ENCODE results near the gene VILL.
A peak's percentile ranks its signal among the peaks of the same experiment; 100 is the strongest.

The VILL gene

DNA sequence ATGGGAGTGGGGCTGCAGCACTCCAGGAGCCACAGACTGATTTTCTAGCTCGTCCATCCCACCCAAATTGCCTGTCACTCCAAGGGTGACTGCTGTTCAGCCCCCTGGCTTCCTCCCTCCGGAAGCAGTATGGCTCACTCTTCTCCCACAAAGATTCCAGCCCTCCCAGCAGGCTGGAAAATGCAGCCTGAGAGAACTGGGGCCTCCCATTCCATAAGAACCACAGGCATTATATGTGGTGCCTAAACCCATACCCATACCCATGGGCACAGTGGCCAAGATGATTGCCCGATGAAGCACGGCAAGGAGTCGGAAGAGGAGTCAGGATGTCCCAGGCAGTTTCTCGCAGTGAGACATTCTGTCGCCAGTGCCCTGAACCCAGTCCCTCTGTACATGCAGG lies 6.0 kb upstream of the VILL start:
- no peak overlapping the region for H3K4me2 ChIP-seq (ENCODE audit: low read length)
- no peak for TF ChIP-seq EZH2phosphoT487 (IDR thresholded peaks at IDR 0.05; ENCODE audit: low read depth)
- TF ChIP-seq, protein P1, sequence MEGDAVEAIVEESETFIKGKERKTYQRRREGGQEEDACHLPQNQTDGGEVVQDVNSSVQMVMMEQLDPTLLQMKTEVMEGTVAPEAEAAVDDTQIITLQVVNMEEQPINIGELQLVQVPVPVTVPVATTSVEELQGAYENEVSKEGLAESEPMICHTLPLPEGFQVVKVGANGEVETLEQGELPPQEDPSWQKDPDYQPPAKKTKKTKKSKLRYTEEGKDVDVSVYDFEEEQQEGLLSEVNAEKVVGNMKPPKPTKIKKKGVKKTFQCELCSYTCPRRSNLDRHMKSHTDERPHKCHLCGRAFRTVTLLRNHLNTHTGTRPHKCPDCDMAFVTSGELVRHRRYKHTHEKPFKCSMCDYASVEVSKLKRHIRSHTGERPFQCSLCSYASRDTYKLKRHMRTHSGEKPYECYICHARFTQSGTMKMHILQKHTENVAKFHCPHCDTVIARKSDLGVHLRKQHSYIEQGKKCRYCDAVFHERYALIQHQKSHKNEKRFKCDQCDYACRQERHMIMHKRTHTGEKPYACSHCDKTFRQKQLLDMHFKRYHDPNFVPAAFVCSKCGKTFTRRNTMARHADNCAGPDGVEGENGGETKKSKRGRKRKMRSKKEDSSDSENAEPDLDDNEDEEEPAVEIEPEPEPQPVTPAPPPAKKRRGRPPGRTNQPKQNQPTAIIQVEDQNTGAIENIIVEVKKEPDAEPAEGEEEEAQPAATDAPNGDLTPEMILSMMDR (IDR thresholded peaks at IDR 0.05; ENCODE audit: low read depth, low read length) = no peak

DNA sequence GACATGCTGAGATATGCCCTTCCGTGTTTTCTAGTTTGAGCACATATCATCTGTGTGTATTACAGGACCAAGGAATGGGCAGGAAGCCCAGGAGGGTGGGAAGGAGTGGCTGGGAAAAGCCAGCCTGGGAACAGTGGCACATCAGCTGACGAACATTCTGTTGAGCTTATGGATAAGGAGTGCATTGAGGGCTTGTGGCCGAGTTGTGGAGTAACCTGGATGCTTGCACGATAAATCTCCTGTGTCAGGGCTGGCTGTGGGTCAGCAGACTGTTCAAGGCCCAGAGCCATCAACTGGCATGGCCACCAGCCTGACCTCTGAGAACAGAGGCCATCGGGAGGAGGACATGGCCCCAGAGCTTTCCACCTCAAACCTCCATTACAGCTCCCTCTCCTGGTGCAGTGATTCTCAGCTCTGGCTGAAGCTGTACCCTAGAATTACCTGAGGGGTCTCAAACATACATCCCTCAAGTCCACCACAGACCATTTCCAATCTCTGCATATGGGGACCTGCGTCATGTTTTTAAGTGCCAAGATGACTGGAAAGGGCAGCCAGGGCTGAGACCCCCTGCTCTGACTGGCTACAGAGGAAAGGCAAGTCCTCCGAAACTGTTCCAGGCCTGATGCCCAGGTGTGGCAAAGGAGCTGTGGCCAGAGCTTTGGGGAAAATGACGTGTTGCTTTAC lies 4.8 kb upstream of the VILL start:
- no peak overlapping the region for H3K9ac ChIP-seq (ENCODE audit: low read length)
- H3K27ac ChIP-seq (ENCODE audit: low read length) = no peak overlapping the region

More for the DNA sequence above, 6.0 kb upstream of the VILL start:
- Histone ChIP-seq H4K20me1 (ENCODE audit: insufficient read depth, low read length) (no peaks in the 10 kb centered on the region), H3K9me3 (ENCODE audit: insufficient read depth, low read length) (no peaks in the 10 kb centered on the region), H3K27ac (ENCODE audit: low read length) (no peak overlapping the region), H3K4me1 (ENCODE audit: low read length) (no peaks in the 10 kb centered on the region), H3K27me3 (ENCODE audit: low read depth, low read length) (peaks cover 11% of the 10 kb centered on the region), H3K36me3 (replicated peaks; ENCODE audit: low read depth, low read length) (no peaks in the 10 kb centered on the region), H2AFZ (ENCODE audit: low read depth, low read length) (no peak overlapping the region), H3K4me3 (ENCODE audit: low read length) (no peak overlapping the region), H3K79me2 (ENCODE audit: low read length) (no peaks in the 10 kb centered on the region), H3K9ac (ENCODE audit: low read length) (no peak overlapping the region)

DNA sequence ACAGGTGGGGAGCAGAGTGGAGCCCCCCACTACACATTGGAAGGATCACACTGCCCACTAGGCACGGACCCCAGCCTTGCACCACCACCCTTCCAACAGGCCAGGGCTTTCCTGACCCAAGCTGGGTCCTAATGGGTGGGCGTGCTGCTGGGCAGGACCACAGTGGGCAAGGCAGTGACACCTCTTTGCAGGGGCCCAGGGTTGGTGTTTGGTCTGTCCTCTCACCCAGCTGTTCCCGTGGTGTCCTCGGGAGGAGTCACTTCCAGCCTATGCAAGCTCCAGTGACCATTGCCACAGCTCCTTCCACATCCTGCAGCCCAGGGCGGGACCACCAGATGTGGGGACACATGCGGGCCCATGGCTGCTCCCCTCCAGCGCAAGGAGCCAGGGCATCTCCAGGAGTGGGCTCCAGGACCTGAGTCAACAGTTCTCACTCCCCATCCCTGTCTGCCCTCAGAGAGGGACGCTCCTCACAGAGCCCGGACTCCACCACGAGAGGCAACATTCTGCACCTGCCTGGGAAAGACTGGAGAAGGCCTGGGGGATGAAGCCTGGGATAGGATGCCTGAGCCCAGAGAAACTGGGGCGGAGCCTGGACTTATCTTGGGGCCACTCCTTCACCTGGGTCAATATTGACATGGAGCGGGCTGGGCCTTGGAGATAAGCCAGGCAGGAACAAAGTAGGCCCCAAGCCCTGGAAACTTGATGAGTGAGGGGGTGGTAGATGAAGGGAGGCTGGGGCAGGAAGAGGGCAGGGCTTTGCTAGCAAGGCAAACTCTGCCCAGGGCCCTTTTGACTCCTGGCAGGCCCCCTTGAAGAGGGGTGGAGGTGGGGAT lies 3.9 kb upstream of the VILL start:
- Histone ChIP-seq H3K36me3 (replicated peaks; ENCODE audit: low read depth, low read length) (no peaks in the 10 kb centered on the region), H3K27me3 (ENCODE audit: low read depth, low read length) (no peaks in the 10 kb centered on the region), H3K27ac (ENCODE audit: low read length) (no peak overlapping the region), H3K4me1 (ENCODE audit: low read length) (no peaks in the 10 kb centered on the region), H3K4me3 (ENCODE audit: low read length) (no peak overlapping the region), H2AFZ (ENCODE audit: low read depth, low read length) (no peak overlapping the region), H3K79me2 (ENCODE audit: low read length) (no peaks in the 10 kb centered on the region), H4K20me1 (ENCODE audit: insufficient read depth, low read length) (no peaks in the 10 kb centered on the region), H3K4me2 (ENCODE audit: low read length) (no peak overlapping the region), H3K9ac (ENCODE audit: low read length) (no peak overlapping the region), H3K9me3 (ENCODE audit: insufficient read depth, low read length) (no peaks in the 10 kb centered on the region)
- TF ChIP-seq, protein P1 (IDR thresholded peaks at IDR 0.05; ENCODE audit: low read depth, low read length) = no peak

More for the DNA sequence above, 4.8 kb upstream of the VILL start:
- Histone ChIP-seq H2AFZ (ENCODE audit: low read depth, low read length) (no peak overlapping the region), H3K27me3 (ENCODE audit: low read depth, low read length) (peaks cover under 1% of the 10 kb centered on the region; the same call in 1 of the 2 replicates), H3K4me1 (ENCODE audit: low read length) (no peaks in the 10 kb centered on the region), H3K9me3 (ENCODE audit: insufficient read depth, low read length) (no peaks in the 10 kb centered on the region), H4K20me1 (ENCODE audit: insufficient read depth, low read length) (no peaks in the 10 kb centered on the region), H3K36me3 (replicated peaks; ENCODE audit: low read depth, low read length) (no peaks in the 10 kb centered on the region), H3K79me2 (ENCODE audit: low read length) (no peaks in the 10 kb centered on the region), H3K4me3 (ENCODE audit: low read length) (no peak overlapping the region), H3K4me2 (ENCODE audit: low read length) (no peak overlapping the region)
- TF ChIP-seq, protein P1 (IDR thresholded peaks at IDR 0.05; ENCODE audit: low read depth, low read length) = peak; percentile 23; the same call in 1 of the 2 replicates
- TF ChIP-seq EZH2phosphoT487 (IDR thresholded peaks at IDR 0.05; ENCODE audit: low read depth) = no peak

DNA sequence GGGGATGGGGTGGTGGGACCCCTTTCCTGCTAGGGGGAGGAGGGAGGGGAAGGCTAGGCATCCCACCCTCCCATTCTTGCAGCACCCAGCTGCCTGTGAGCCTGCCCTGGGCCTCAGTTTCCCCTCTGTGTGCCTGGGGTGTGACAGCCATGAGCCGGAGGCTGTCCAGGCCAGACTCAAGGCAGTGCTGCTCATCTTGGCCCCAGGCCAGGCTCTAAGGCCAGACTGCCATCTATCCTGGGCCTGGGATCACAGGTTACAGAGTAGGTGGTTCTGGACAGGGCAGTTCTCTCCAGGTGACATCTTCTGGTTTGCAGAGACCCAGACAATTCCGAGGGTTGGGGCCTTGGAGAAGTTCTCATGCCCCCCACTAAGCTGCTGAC lies 3.3 kb upstream of the VILL start:
- Histone ChIP-seq H3K4me2 (ENCODE audit: low read length) (no peak overlapping the region), H4K20me1 (ENCODE audit: insufficient read depth, low read length) (no peaks in the 10 kb centered on the region), H3K4me1 (ENCODE audit: low read length) (no peaks in the 10 kb centered on the region), H2AFZ (ENCODE audit: low read depth, low read length) (no peak overlapping the region), H3K27ac (ENCODE audit: low read length) (no peak overlapping the region), H3K27me3 (ENCODE audit: low read depth, low read length) (0 out of 2 replicates have a peak, but pooled peaks cover 3% of the 10 kb centered on the region), H3K79me2 (ENCODE audit: low read length) (no peaks in the 10 kb centered on the region), H3K9ac (ENCODE audit: low read length) (no peak overlapping the region), H3K36me3 (replicated peaks; ENCODE audit: low read depth, low read length) (no peaks in the 10 kb centered on the region), H3K9me3 (ENCODE audit: insufficient read depth, low read length) (no peaks in the 10 kb centered on the region), H3K4me3 (ENCODE audit: low read length) (no peak overlapping the region)
- no peak for TF ChIP-seq EZH2phosphoT487 (IDR thresholded peaks at IDR 0.05; ENCODE audit: low read depth)
- TF ChIP-seq, protein P1 (IDR thresholded peaks at IDR 0.05; ENCODE audit: low read depth, low read length) = no peak

Data from OCI-LY3 (cell line).